ENCODE data around the gene ZHX3. TPM values are rescaled to one million over a fixed set of nuclear protein-coding genes. Genes with fewer than 3 reads are reported as not detected.
A peak's percentile ranks its signal among the peaks of the same experiment; 100 is the strongest.

ZHX3 gene
- total RNA-seq, 1 experiment from 2014 or later: 22.1 TPM

- DNase-seq (ENCODE audit: low read depth): no peak
Measured at GRCh38 chr20:41151134-41151869, 166.2 kb downstream of the ZHX3 start.

- no peak for DNase-seq (ENCODE audit: low read depth)
Measured at GRCh38 chr20:41150664-41151063, 166.9 kb downstream of the ZHX3 start.

- DNase-seq (ENCODE audit: low read depth): no peak
Measured at GRCh38 chr20:41148942-41149341, 168.6 kb downstream of the ZHX3 start.

- DNase-seq (ENCODE audit: low read depth): peak; percentile 33
Measured at GRCh38 chr20:41147767-41148191, 169.8 kb downstream of the ZHX3 start.

GRCh38 chr20:41145821-41146620, 171.5 kb downstream of the ZHX3 start:
- DNase-seq (ENCODE audit: low read depth): no peak

GRCh38 chr20:41145317-41145716, 172.2 kb downstream of the ZHX3 start:
- DNase-seq (ENCODE audit: low read depth): no peak

- DNase-seq (ENCODE audit: low read depth): no peak
Measured at GRCh38 chr20:41143354-41143753, 174.2 kb downstream of the ZHX3 start.

GRCh38 chr20:41142919-41143318, 174.6 kb downstream of the ZHX3 start:
- DNase-seq (ENCODE audit: low read depth): no peak

- DNase-seq (ENCODE audit: low read depth): no peak
Measured at GRCh38 chr20:41142245-41142644, 175.3 kb downstream of the ZHX3 start.

- DNase-seq (ENCODE audit: low read depth): peak; percentile 87
Measured at GRCh38 chr20:41141153-41141815, 176.2 kb downstream of the ZHX3 start.

GRCh38 chr20:41140226-41141133, 177.1 kb downstream of the ZHX3 start:
- DNase-seq (ENCODE audit: low read depth): no peak

GRCh38 chr20:41139227-41140093, 178.1 kb downstream of the ZHX3 start:
- no peak for DNase-seq (ENCODE audit: low read depth)

GRCh38 chr20:41138475-41139226, 178.9 kb downstream of the ZHX3 start:
- peak; percentile 31 for DNase-seq (ENCODE audit: low read depth)

GRCh38 chr20:41137614-41138474, 179.7 kb downstream of the ZHX3 start:
- DNase-seq (ENCODE audit: low read depth): peak; percentile 67

GRCh38 chr20:41136680-41137613, 180.6 kb downstream of the ZHX3 start, which contains the start of gene PLCG1:
Gene PLCG1 (plus strand): TSS chr20:41137543. CDS start chr20:41137642, 99 bp downstream.
- DNase-seq (ENCODE audit: low read depth): peak; percentile 86

GRCh38 chr20:41135888-41136679, 181.4 kb downstream of the ZHX3 start:
- no peak for DNase-seq (ENCODE audit: low read depth)
